ENCODE measurements around the gene ARHGAP23.

DNA sequence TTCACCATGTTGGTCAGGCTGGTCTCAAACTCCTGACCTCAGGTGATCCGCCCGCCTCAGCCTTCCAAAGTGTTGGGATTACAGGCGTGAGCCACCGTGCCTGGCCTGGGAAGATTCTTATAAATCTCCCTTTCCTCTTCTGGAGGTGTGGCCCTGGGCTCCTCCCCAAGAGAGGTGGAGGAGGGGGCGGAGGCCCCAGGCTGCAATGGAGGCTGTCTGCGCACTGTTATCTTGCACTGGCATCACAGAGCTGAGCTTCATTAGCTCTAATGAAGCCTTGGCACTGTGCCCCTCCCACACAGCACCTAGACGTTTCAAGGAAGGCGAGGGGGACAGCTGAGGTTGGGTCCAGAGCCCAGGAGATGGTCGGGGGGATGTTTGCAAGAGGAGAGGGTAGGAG, 7.5 kb downstream of the ARHGAP23 start:
- TF ChIP-seq CTCF (IDR thresholded peaks at IDR 0.05; ENCODE audit: borderline replicate concordance, extremely low read depth, low read length, poor library complexity, severe bottlenecking) (no peak), EZH2 (IDR thresholded peaks at IDR 0.05; ENCODE audit: borderline replicate concordance, low read depth, low read length, severe bottlenecking) (no peak)

Data from DND-41 (cell line).